Muscle of leg (tissue), 11 donors: ENCODE results near the gene RPS6KA2. TPM values are rescaled to one million over a fixed set of nuclear protein-coding genes. Genes with fewer than 3 reads are reported as not detected.

Experiments used
- DNase-seq: peaks from one replicate; pipeline ENCODE4 v3.0.0; 2013
- H3K27ac ChIP-seq: one replicate; pipeline ENCODE4 v1.5.1; 2013; ENCODE audit warnings: mild to moderate bottlenecking, low read length, control low read depth
- H3K27me3 ChIP-seq: one replicate; pipeline ENCODE4 v1.6.1; 2013; ENCODE audit warnings: low read length; ENCODE audit not compliant: control insufficient read depth, insufficient read depth
- H3K36me3 ChIP-seq: one replicate; pipeline ENCODE4 v1.6.1; 2013; ENCODE audit warnings: low read length; ENCODE audit not compliant: control insufficient read depth, insufficient read depth
- H3K4me1 ChIP-seq: one replicate; pipeline ENCODE4 v1.6.1; 2013; ENCODE audit warnings: low read length; ENCODE audit not compliant: control insufficient read depth, insufficient read depth
- H3K4me3 ChIP-seq: one replicate; pipeline ENCODE4 v1.5.1; 2013; ENCODE audit warnings: low read length, control low read depth
- H3K9me3 ChIP-seq: replicated peaks from 2 replicates; pipeline ENCODE4 v1.6.1; 2013; ENCODE audit warnings: low read depth, low read length; ENCODE audit not compliant: control insufficient read depth
- WGBS: methylation state at CpG from one replicate; pipeline ENCODE4 v1.1.5; 2013; ENCODE audit warnings: missing lambda C conversion rate; ENCODE audit not compliant: insufficient coverage; 5-methylcytosine and 5-hydroxymethylcytosine counted together
- polyA plus RNA-seq, 8 donors: library from polyadenylated mRNA; unstranded; fragments of 120-200 nt; gene quantifications; one replicate each; pipeline versions ENCODE4 v1.2.1 to v1.2.3, GENCODE V29; 2013; ENCODE audit warnings: inconsistent platforms in 1 of 8, low replicate concordance in 1 of 8; ENCODE audit not compliant: insufficient read length in 8 of 8, insufficient read depth in 1 of 8
- total RNA-seq: library from RNA; stranded (reverse); fragments of 120-200 nt; gene quantifications from one replicate; pipeline ENCODE4 v1.2.4, GENCODE V29; 2013

The RPS6KA2 gene
- total and polyA plus RNA-seq, 9 donors = 15.4 to 29.2 (median 24.6) TPM

- Histone ChIP-seq H3K27me3 (no peaks in the 10 kb centered on the region), H3K36me3 (no peaks in the 10 kb centered on the region), H3K27ac (no peak overlapping the region), H3K9me3 (no peaks in the 10 kb centered on the region), H3K4me1 (peaks cover 7% of the 10 kb centered on the region), H3K4me3 (no peak overlapping the region)
- 84% methylated on average over 5 of the region's 6 CpGs for WGBS
- no peak for DNase-seq
Measured at GRCh38 chr6:166604911-166605310, 22.1 kb downstream of the RPS6KA2 start.

- H3K27ac ChIP-seq = no peak overlapping the region
- no peaks in the 10 kb centered on the region for H3K36me3 ChIP-seq
- no peak for DNase-seq
- no peak overlapping the region for H3K4me3 ChIP-seq
- no peaks in the 10 kb centered on the region for H3K27me3 ChIP-seq
- no peaks in the 10 kb centered on the region for H3K9me3 ChIP-seq
- H3K4me1 ChIP-seq = peaks cover 7% of the 10 kb centered on the region
- 100% methylated on average over 1 of the region's 9 CpGs for WGBS
Measured at GRCh38 chr6:166604328-166604727, 22.7 kb downstream of the RPS6KA2 start.

GRCh38 chr6:166603043-166603690, 23.9 kb downstream of the RPS6KA2 start:
- H3K27me3 ChIP-seq = no peaks in the 10 kb centered on the region
- peaks cover 7% of the 10 kb centered on the region for H3K4me1 ChIP-seq
- WGBS = 60% methylated on average over 13 of the region's 14 CpGs
- no peaks in the 10 kb centered on the region for H3K9me3 ChIP-seq
- peak; percentile 64 for DNase-seq
- no peaks in the 10 kb centered on the region for H3K36me3 ChIP-seq
- H3K4me3 ChIP-seq = no peak overlapping the region
- peak overlapping the region; percentile 26 for H3K27ac ChIP-seq

- WGBS = no CpG with 5 or more reads among the region's 10 CpGs
- Histone ChIP-seq H3K4me3 (no peak overlapping the region), H3K36me3 (peaks cover under 1% of the 10 kb centered on the region), H3K27me3 (no peaks in the 10 kb centered on the region), H3K27ac (no peak overlapping the region), H3K9me3 (no peaks in the 10 kb centered on the region), H3K4me1 (peaks cover 7% of the 10 kb centered on the region)
- DNase-seq = no peak
Measured at GRCh38 chr6:166601956-166602355, 25.1 kb downstream of the RPS6KA2 start.

- Histone ChIP-seq H3K36me3 (peaks cover 3% of the 10 kb centered on the region), H3K4me3 (no peak overlapping the region), H3K9me3 (no peaks in the 10 kb centered on the region), H3K27ac (no peak overlapping the region), H3K4me1 (peaks cover 7% of the 10 kb centered on the region), H3K27me3 (no peaks in the 10 kb centered on the region)
- no CpG with 5 or more reads among the region's 2 CpGs for WGBS
- no peak for DNase-seq
Measured at GRCh38 chr6:166600931-166601330, 26.1 kb downstream of the RPS6KA2 start.

- Histone ChIP-seq H3K27ac (peak overlapping the region; percentile 57), H3K9me3 (no peaks in the 10 kb centered on the region), H3K36me3 (peaks cover 3% of the 10 kb centered on the region), H3K4me3 (no peak overlapping the region), H3K27me3 (no peaks in the 10 kb centered on the region), H3K4me1 (peaks cover 7% of the 10 kb centered on the region)
- no peak for DNase-seq
- WGBS = no CpG with 5 or more reads among the region's 5 CpGs
Measured at GRCh38 chr6:166599205-166599604, 27.8 kb downstream of the RPS6KA2 start.

GRCh38 chr6:166598441-166599138, 28.5 kb downstream of the RPS6KA2 start:
- DNase-seq = peak; percentile 43
- Histone ChIP-seq H3K4me1 (peaks cover 7% of the 10 kb centered on the region), H3K9me3 (no peaks in the 10 kb centered on the region), H3K36me3 (peaks cover 3% of the 10 kb centered on the region), H3K4me3 (no peak overlapping the region), H3K27ac (peak overlapping the region; percentile 54), H3K27me3 (no peaks in the 10 kb centered on the region)
- 88% methylated on average over 4 of the region's 11 CpGs for WGBS

GRCh38 chr6:166597711-166598440, 29.2 kb downstream of the RPS6KA2 start:
- DNase-seq = no peak
- Histone ChIP-seq H3K27ac (peak overlapping the region; percentile 16), H3K27me3 (no peaks in the 10 kb centered on the region), H3K9me3 (no peaks in the 10 kb centered on the region), H3K4me3 (no peak overlapping the region), H3K4me1 (peaks cover 1% of the 10 kb centered on the region), H3K36me3 (peaks cover 3% of the 10 kb centered on the region)
- WGBS = 100% methylated on average over 5 of the region's 10 CpGs

GRCh38 chr6:166596776-166597507, 30.1 kb downstream of the RPS6KA2 start:
- Histone ChIP-seq H3K36me3 (peaks cover 3% of the 10 kb centered on the region), H3K9me3 (no peaks in the 10 kb centered on the region), H3K4me1 (no peaks in the 10 kb centered on the region), H3K27ac (no peak overlapping the region), H3K4me3 (no peak overlapping the region), H3K27me3 (no peaks in the 10 kb centered on the region)
- DNase-seq = no peak
- WGBS = 87% methylated on average over 15 of the region's 15 CpGs

GRCh38 chr6:166595949-166596348, 31.1 kb downstream of the RPS6KA2 start:
- Histone ChIP-seq H3K9me3 (no peaks in the 10 kb centered on the region), H3K4me1 (no peaks in the 10 kb centered on the region), H3K27ac (no peak overlapping the region), H3K36me3 (peaks cover 3% of the 10 kb centered on the region), H3K4me3 (no peak overlapping the region), H3K27me3 (no peaks in the 10 kb centered on the region)
- no peak for DNase-seq
- 92% methylated on average over 6 of the region's 6 CpGs for WGBS
